DND-41 (cell line): Measurements from ENCODE around the gene SGIP1.

ENCODE experiments used
- ATAC-seq: fragments of 200-7000 bp; cut with Tn5 transposase; 3 replicates; pipeline ENCODE4 v1.9.1; 2021; ENCODE audit warnings: low read depth; ENCODE audit not compliant: insufficient read depth
- DNase-seq: peaks from one replicate; pipeline ENCODE4 v3.0.0-alpha.2; 2020
- H2AFZ ChIP-seq: 2 replicates; pipeline ENCODE4 v1.6.0; 2012; ENCODE audit warnings: low read depth, low read length
- H3K27ac ChIP-seq: 2 replicates; pipeline ENCODE4 v1.5.1; 2012; ENCODE audit warnings: low read length, inconsistent platforms
- H3K27me3 ChIP-seq: fragments of 200-600 bp; sonication (generic); 2 replicates; pipeline ENCODE4 v1.6.0; 2012; ENCODE audit warnings: low read length, mild to moderate bottlenecking, inconsistent platforms; ENCODE audit not compliant: insufficient read depth, poor library complexity
- H3K36me3 ChIP-seq: 2 replicates; pipeline ENCODE4 v1.5.1; 2012; ENCODE audit warnings: low read length, inconsistent platforms; ENCODE audit not compliant: insufficient read depth
- H3K4me1 ChIP-seq: 2 replicates; pipeline ENCODE4 v1.5.1; 2012; ENCODE audit warnings: mild to moderate bottlenecking, low read length; ENCODE audit not compliant: insufficient read depth
- H3K4me2 ChIP-seq: 2 replicates; pipeline ENCODE4 v1.6.0; 2012; ENCODE audit warnings: mild to moderate bottlenecking, moderate library complexity, low read length, inconsistent platforms; ENCODE audit not compliant: insufficient read depth
- H3K4me3 ChIP-seq, 2 experiments: fragments of 200-600 bp in 1 of 2; shearing (Covaris generic) in 1 of 2; 2 replicates each; pipeline ENCODE4 v1.5.1; 2012 to 2016; ENCODE audit warnings: inconsistent platforms in 2 of 2, low read length in 2 of 2, mild to moderate bottlenecking in 2 of 2, low read depth in 1 of 2, moderate library complexity in 1 of 2
- H3K79me2 ChIP-seq: 2 replicates; pipeline ENCODE4 v1.6.0; 2012; ENCODE audit warnings: low read length, inconsistent platforms; ENCODE audit not compliant: insufficient read depth
- H3K9ac ChIP-seq: 2 replicates; pipeline ENCODE4 v1.6.0; 2012; ENCODE audit warnings: low read depth, mild to moderate bottlenecking, inconsistent platforms, low read length, moderate library complexity
- H3K9me3 ChIP-seq: 2 replicates; pipeline ENCODE4 v1.5.1; 2012; ENCODE audit warnings: low read length, moderate library complexity, mild to moderate bottlenecking, inconsistent platforms; ENCODE audit not compliant: insufficient read depth, severe bottlenecking
- H4K20me1 ChIP-seq: 2 replicates; pipeline ENCODE4 v1.6.0; 2012; ENCODE audit warnings: low read length; ENCODE audit not compliant: insufficient read depth
- CTCF ChIP-seq: IDR thresholded peaks from 2 replicates; pipeline ENCODE4 v1.5.1; 2012; ENCODE audit warnings: borderline replicate concordance, low read length, moderate library complexity, mild to moderate bottlenecking; ENCODE audit not compliant: poor library complexity, severe bottlenecking; ENCODE audit errors: extremely low read depth
- EZH2 ChIP-seq: IDR thresholded peaks from 3 replicates; pipeline ENCODE4 v1.6.1; 2012; ENCODE audit warnings: borderline replicate concordance, low read depth, mild to moderate bottlenecking, moderate library complexity, low read length, inconsistent platforms; ENCODE audit not compliant: severe bottlenecking

SGIP1 gene

GRCh38 chr1:66556161-66556611 is 22.2 kb downstream of the SGIP1 start:
- H3K27ac ChIP-seq = no peak overlapping the region
- no peak for ATAC-seq
- DNase-seq = no peak
- H4K20me1 ChIP-seq = no peaks in the 10 kb centered on the region
- no peak overlapping the region for H3K4me2 ChIP-seq
- no peak overlapping the region for H3K4me3 ChIP-seq
- H2AFZ ChIP-seq = no peak overlapping the region
- no peak overlapping the region for H3K9ac ChIP-seq
- H3K9me3 ChIP-seq = no peaks in the 10 kb centered on the region
- TF ChIP-seq EZH2 (no peak), CTCF (no peak)
- H3K79me2 ChIP-seq = no peaks in the 10 kb centered on the region
- peaks cover 2% of the 10 kb centered on the region for H3K27me3 ChIP-seq
- no peaks in the 10 kb centered on the region for H3K36me3 ChIP-seq
- no peaks in the 10 kb centered on the region for H3K4me1 ChIP-seq

GRCh38 chr1:66557157-66557556 is 23.2 kb downstream of the SGIP1 start:
- peaks cover 2% of the 10 kb centered on the region for H3K27me3 ChIP-seq
- no peaks in the 10 kb centered on the region for H3K79me2 ChIP-seq
- no peak overlapping the region for H3K4me3 ChIP-seq
- H3K36me3 ChIP-seq = no peaks in the 10 kb centered on the region
- no peak overlapping the region for H3K4me2 ChIP-seq
- H3K4me1 ChIP-seq = no peaks in the 10 kb centered on the region
- H3K27ac ChIP-seq = no peak overlapping the region
- DNase-seq = no peak
- no peak overlapping the region for H3K9ac ChIP-seq
- no peaks in the 10 kb centered on the region for H3K9me3 ChIP-seq
- TF ChIP-seq EZH2 (no peak), CTCF (no peak)
- no peak for ATAC-seq
- H2AFZ ChIP-seq = no peak overlapping the region
- H4K20me1 ChIP-seq = no peaks in the 10 kb centered on the region

- peaks cover 13% of the 10 kb centered on the region for H3K27me3 ChIP-seq
- H3K27ac ChIP-seq = no peak overlapping the region
- no peaks in the 10 kb centered on the region for H3K79me2 ChIP-seq
- no peaks in the 10 kb centered on the region for H4K20me1 ChIP-seq
- H3K4me2 ChIP-seq = no peak overlapping the region
- H3K9ac ChIP-seq = no peak overlapping the region
- no peak overlapping the region for H2AFZ ChIP-seq
- no peak overlapping the region for H3K4me3 ChIP-seq
- ATAC-seq (no peak), DNase-seq (no peak)
- H3K36me3 ChIP-seq = no peaks in the 10 kb centered on the region
- TF ChIP-seq EZH2 = no peak
- no peak for TF ChIP-seq CTCF
- no peaks in the 10 kb centered on the region for H3K9me3 ChIP-seq
- no peaks in the 10 kb centered on the region for H3K4me1 ChIP-seq
Measured at GRCh38 chr1:66559517-66559916, 25.6 kb downstream of the SGIP1 start.

GRCh38 chr1:66562561-66562960 is 28.6 kb downstream of the SGIP1 start:
- Histone ChIP-seq H3K4me1 (no peaks in the 10 kb centered on the region), H3K4me2 (no peak overlapping the region), H4K20me1 (no peaks in the 10 kb centered on the region), H3K79me2 (no peaks in the 10 kb centered on the region), H2AFZ (no peak overlapping the region), H3K9ac (no peak overlapping the region), H3K27me3 (peaks cover 13% of the 10 kb centered on the region), H3K36me3 (no peaks in the 10 kb centered on the region), H3K27ac (no peak overlapping the region), H3K4me3 (no peak overlapping the region), H3K9me3 (no peaks in the 10 kb centered on the region)
- DNase-seq (no peak), ATAC-seq (no peak)
- TF ChIP-seq CTCF = no peak
- no peak for TF ChIP-seq EZH2
